ENCODE data around the gene RCAN1. TPM values are rescaled to one million over a fixed set of nuclear protein-coding genes. Genes with fewer than 3 reads are reported as not detected.

The RCAN1 gene
- total and polyA plus RNA-seq, 2 of the 8 experiments (the other 6 are each of a cell fraction or from before 2014, with no cell fraction given), result 1.7 to 6.4 TPM

GRCh38 chr21:34603710-34604057 is 11.2 kb downstream of the RCAN1 start:
- H3K14ac ChIP-seq (ENCODE audit: insufficient read length), result no peak overlapping the region
- no peak overlapping the region for H3K4ac ChIP-seq (replicated peaks; ENCODE audit: insufficient read length, low read depth, low read length)
- H4K8ac ChIP-seq (ENCODE audit: extremely low read depth, insufficient read depth, low read length), result no peak overlapping the region
- CTCF ChIA-PET (ENCODE audit: partially characterized antibody), result interaction anchor here (0.7 to 7.7 kb wide), 22 partner anchors 8 to 278 kb away, joined by 3 to 131 read pairs (median 8); partner anchors contain the start of gene KCNE1
- no peaks in the 10 kb centered on the region for H3K79me2 ChIP-seq (ENCODE audit: control insufficient read depth in 1 of 2, insufficient read depth in 2 of 2, low read length in 2 of 2)
- TF ChIP-seq TAF1 (IDR thresholded peaks at IDR 0.05; ENCODE audit: low read depth, low read length), result no peak
- TF ChIP-seq ATF2 (IDR thresholded peaks at IDR 0.05; ENCODE audit: low read length), result no peak
- no peak for TF ChIP-seq POLR2AphosphoS5 (IDR thresholded peaks at IDR 0.05; ENCODE audit: low read depth, low read length)
- TF ChIP-seq PHF8 (conservative IDR thresholded peaks at IDR 0.05; ENCODE audit: low read depth, low read length), result no peak
- no peak for TF ChIP-seq SP1 (IDR thresholded peaks at IDR 0.05; ENCODE audit: low read depth, low read length)
- POLR2A ChIA-PET (ENCODE audit: partially characterized antibody), result no interaction called here
- no peak overlapping the region for H3K23ac ChIP-seq (ENCODE audit: insufficient read length)
- H3K4me1 ChIP-seq (replicated peaks in 1 of 4; ENCODE audit: control insufficient read depth in 3 of 4, insufficient read depth in 4 of 4, low read length in 3 of 4), result no peaks in the 10 kb centered on the region; a peak in 1 of 7 replicates
- H2BK5ac ChIP-seq (ENCODE audit: low read depth, low read length), result no peak overlapping the region
- H4K91ac ChIP-seq (replicated peaks; ENCODE audit: insufficient read length, low read length), result no peak overlapping the region
- no peak overlapping the region for H3K18ac ChIP-seq (ENCODE audit: extremely low read depth, low read length)
- H3K79me1 ChIP-seq (ENCODE audit: low read depth, low read length), result no peaks in the 10 kb centered on the region
- no peak overlapping the region for H2BK15ac ChIP-seq (ENCODE audit: low read length)
- H3K27ac ChIP-seq (ENCODE audit: low read depth, low read length), result no peak overlapping the region
- no peak overlapping the region for H4K5ac ChIP-seq (ENCODE audit: insufficient read length, low read depth, low read length)
- H3K4me3 ChIP-seq (ENCODE audit: extremely low read depth in 1 of 4, insufficient read depth in 2 of 4, low read depth in 3 of 4, low read length in 4 of 4), result no peak overlapping the region
- no peak overlapping the region for H3K9ac ChIP-seq (replicated peaks in 1 of 4; ENCODE audit: extremely low read depth in 1 of 4, low read depth in 3 of 4, low read length in 3 of 4)
- H3K36me3 ChIP-seq (ENCODE audit: control insufficient read depth in 2 of 4, insufficient read depth in 4 of 4, low read length in 3 of 4), result no peaks in the 10 kb centered on the region
- no peak overlapping the region for H2BK120ac ChIP-seq (replicated peaks; ENCODE audit: low read depth, low read length)
- H4K20me1 ChIP-seq (replicated peaks in 1 of 2; ENCODE audit: control insufficient read depth in 1 of 2, insufficient read depth in 2 of 2, low read length in 2 of 2), result no peaks in the 10 kb centered on the region
- no peak overlapping the region for H2BK20ac ChIP-seq (ENCODE audit: low read length)
- no peak for FAIRE-seq
- H2BK12ac ChIP-seq (ENCODE audit: low read depth, low read length), result no peak overlapping the region
- no peak for DNase-seq (ENCODE audit: low read depth in 1 of 2, low spot score in 2 of 2)
- H3K4me2 ChIP-seq (ENCODE audit: insufficient read depth in 1 of 2, low read depth in 2 of 2, low read length in 2 of 2), result no peak overlapping the region
- H2AK5ac ChIP-seq (ENCODE audit: low read depth, low read length), result no peak overlapping the region
- H3K23me2 ChIP-seq (ENCODE audit: low read depth, low read length), result no peaks in the 10 kb centered on the region
- peaks cover 0 to 3% of the 10 kb centered on the region in 2 experiments; a peak in 1 of 4 replicates for H3K9me3 ChIP-seq (ENCODE audit: insufficient read depth in 2 of 2, low read depth in 1 of 2, low read length in 1 of 2)
- no peak overlapping the region for H2AFZ ChIP-seq (ENCODE audit: low read length)
- H3K27me3 ChIP-seq (replicated peaks in 1 of 4; ENCODE audit: control insufficient read depth in 3 of 4, extremely low read depth in 1 of 4, insufficient read depth in 3 of 4, low read length in 3 of 4), result no peaks in the 10 kb centered on the region
- H3K56ac ChIP-seq (replicated peaks; ENCODE audit: insufficient read length, low read depth, low read length), result no peak overlapping the region
